SK-N-SH treated with all-trans-retinoic acid at 6 μM for 48 hours (cell line): ENCODE measurements around the gene TBC1D7.

Source experiments
- ARNTL ChIP-seq: fragments of 450-650 bp; formaldehyde crosslinking; IDR thresholded peaks from 2 replicates; pipeline ENCODE4 v1.5.0; 2020; ENCODE audit warnings: low read depth, mild to moderate bottlenecking, moderate library complexity, borderline replicate concordance
- CREB5 ChIP-seq: fragments of 250-450 bp; sonication (Bioruptor Pico); IDR thresholded peaks from 2 replicates; pipeline ENCODE4 v1.5.1; 2020; ENCODE audit warnings: low read depth, mild to moderate bottlenecking, moderate library complexity
- OSR1 ChIP-seq: fragments of 250-450 bp; sonication (Bioruptor Pico); IDR thresholded peaks from 2 replicates; pipeline ENCODE4 v1.8.0; 2022; ENCODE audit warnings: moderate library complexity, mild to moderate bottlenecking, inconsistent platforms
- PATZ1 ChIP-seq: fragments of 250-450 bp; sonication (Bioruptor Pico); IDR thresholded peaks from 2 replicates; pipeline ENCODE4 v1.8.0; 2020; ENCODE audit warnings: mild to moderate bottlenecking, moderate library complexity, borderline replicate concordance
- RARB ChIP-seq: fragments of 250-450 bp; sonication (Bioruptor Pico); IDR thresholded peaks from 2 replicates; pipeline ENCODE4 v1.8.0; 2021; ENCODE audit warnings: mild to moderate bottlenecking, moderate library complexity
- SNAI2 ChIP-seq: fragments of 250-450 bp; sonication (Bioruptor Pico); IDR thresholded peaks from 2 replicates; pipeline ENCODE4 v1.5.0; 2020; ENCODE audit warnings: mild to moderate bottlenecking, moderate library complexity
- TCF4 ChIP-seq: fragments of 250-450 bp; sonication (Bioruptor Pico); IDR thresholded peaks from 2 replicates; pipeline ENCODE4 v1.8.0; 2021; ENCODE audit warnings: mild to moderate bottlenecking, moderate library complexity, borderline replicate concordance
- ZFP3 ChIP-seq: fragments of 250-450 bp; sonication (Bioruptor Pico); IDR thresholded peaks from 2 replicates; pipeline ENCODE4 v1.5.0; 2020; ENCODE audit warnings: mild to moderate bottlenecking, moderate library complexity
- ZFP30 ChIP-seq: fragments of 450-650 bp; formaldehyde crosslinking; IDR thresholded peaks from 2 replicates; pipeline ENCODE4 v1.5.0; 2022; ENCODE audit warnings: mild to moderate bottlenecking, moderate library complexity
- ZNF8 ChIP-seq: fragments of 450-650 bp; formaldehyde crosslinking; IDR thresholded peaks from 2 replicates; pipeline ENCODE4 v1.5.0; 2020; ENCODE audit warnings: mild to moderate bottlenecking, moderate library complexity
- TF ChIP-seq, protein P1 (sequence below): fragments of 250-450 bp; sonication (Bioruptor Pico); IDR thresholded peaks from 2 replicates; pipeline ENCODE4 v1.5.1; 2021; ENCODE audit warnings: mild to moderate bottlenecking, moderate library complexity

DNA sequence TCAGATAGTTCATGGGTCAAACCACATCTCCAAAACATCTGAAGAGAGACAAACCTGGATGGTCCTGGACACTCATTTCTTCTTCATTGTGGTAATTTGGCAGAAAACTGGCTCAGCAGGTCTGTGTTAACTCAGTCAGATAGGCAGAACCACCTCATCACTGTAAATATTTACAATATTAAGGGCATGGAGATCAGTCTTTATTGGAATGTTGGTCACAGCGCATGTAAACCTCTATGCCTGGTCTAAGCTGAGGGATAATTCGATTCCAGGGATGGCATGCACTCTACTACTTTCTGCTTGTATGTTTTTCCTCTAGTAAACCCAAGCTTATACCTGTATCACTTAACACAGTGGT, 4.0 kb upstream of the TBC1D7 start:
- no peak for TF ChIP-seq ARNTL (CRISPR knock-in tag)
- no peak for TF ChIP-seq PATZ1 (CRISPR knock-in tag)
- TF ChIP-seq OSR1: no peak
- no peak for TF ChIP-seq SNAI2 (CRISPR knock-in tag)
- TF ChIP-seq ZNF8 (CRISPR knock-in tag): no peak
- TF ChIP-seq CREB5 (CRISPR knock-in tag): no peak
- no peak for TF ChIP-seq TCF4
- TF ChIP-seq ZFP3 (CRISPR knock-in tag): no peak
- TF ChIP-seq ZFP30 (CRISPR knock-in tag): no peak
- no peak for TF ChIP-seq RARB (CRISPR knock-in tag)
- TF ChIP-seq, protein P1, sequence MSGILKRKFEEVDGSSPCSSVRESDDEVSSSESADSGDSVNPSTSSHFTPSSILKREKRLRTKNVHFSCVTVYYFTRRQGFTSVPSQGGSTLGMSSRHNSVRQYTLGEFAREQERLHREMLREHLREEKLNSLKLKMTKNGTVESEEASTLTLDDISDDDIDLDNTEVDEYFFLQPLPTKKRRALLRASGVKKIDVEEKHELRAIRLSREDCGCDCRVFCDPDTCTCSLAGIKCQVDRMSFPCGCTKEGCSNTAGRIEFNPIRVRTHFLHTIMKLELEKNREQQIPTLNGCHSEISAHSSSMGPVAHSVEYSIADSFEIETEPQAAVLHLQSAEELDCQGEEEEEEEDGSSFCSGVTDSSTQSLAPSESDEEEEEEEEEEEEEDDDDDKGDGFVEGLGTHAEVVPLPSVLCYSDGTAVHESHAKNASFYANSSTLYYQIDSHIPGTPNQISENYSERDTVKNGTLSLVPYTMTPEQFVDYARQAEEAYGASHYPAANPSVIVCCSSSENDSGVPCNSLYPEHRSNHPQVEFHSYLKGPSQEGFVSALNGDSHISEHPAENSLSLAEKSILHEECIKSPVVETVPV (CRISPR knock-in tag): no peak
